HUES64 (cell line): ENCODE data around the gene BICD2.

Experiments
- H3K27ac ChIP-seq: 2 replicates; pipeline ENCODE4 v1.7.0; 2013; ENCODE audit warnings: low read depth, low read length, inconsistent platforms
- H3K27me3 ChIP-seq: 2 replicates; pipeline ENCODE4 v1.6.1; 2013; ENCODE audit warnings: mild to moderate bottlenecking, low read length; ENCODE audit not compliant: insufficient read depth
- H3K36me3 ChIP-seq: 2 replicates; pipeline ENCODE4 v1.6.1; 2013; ENCODE audit warnings: mild to moderate bottlenecking, low read length; ENCODE audit not compliant: insufficient read depth
- H3K4me1 ChIP-seq: 2 replicates; pipeline ENCODE4 v1.6.1; 2013; ENCODE audit warnings: mild to moderate bottlenecking, low read length, moderate library complexity; ENCODE audit not compliant: insufficient read depth
- H3K4me3 ChIP-seq: 2 replicates; pipeline ENCODE4 v1.5.1; 2013; ENCODE audit warnings: mild to moderate bottlenecking, low read length, moderate library complexity
- H3K9ac ChIP-seq: 2 replicates; pipeline ENCODE4 v1.6.1; 2013; ENCODE audit warnings: mild to moderate bottlenecking, low read depth, low read length
- H3K9me3 ChIP-seq: 2 replicates; pipeline ENCODE4 v1.6.1; 2013; ENCODE audit warnings: low read depth, low read length; ENCODE audit not compliant: insufficient read depth
- WGBS: fragments of 150-250, 120-280 bp; methylation state at CpG from one replicate; pipeline ENCODE4 v1.1.7; 2013; ENCODE audit warnings: missing lambda C conversion rate; 5-methylcytosine and 5-hydroxymethylcytosine counted together

Gene BICD2

GRCh38 chr9:92759446-92759845 lies 5.2 kb downstream of the BICD2 start:
- Histone ChIP-seq H3K4me3 (no peak overlapping the region), H3K27ac (no peak overlapping the region), H3K9ac (no peak overlapping the region), H3K9me3 (no peaks in the 10 kb centered on the region), H3K36me3 (no peaks in the 10 kb centered on the region), H3K27me3 (no peaks in the 10 kb centered on the region), H3K4me1 (peaks cover 17% of the 10 kb centered on the region; the same call in 1 of the 2 replicates)
- WGBS = 94% methylated on average over 1 of the region's 2 CpGs

DNA sequence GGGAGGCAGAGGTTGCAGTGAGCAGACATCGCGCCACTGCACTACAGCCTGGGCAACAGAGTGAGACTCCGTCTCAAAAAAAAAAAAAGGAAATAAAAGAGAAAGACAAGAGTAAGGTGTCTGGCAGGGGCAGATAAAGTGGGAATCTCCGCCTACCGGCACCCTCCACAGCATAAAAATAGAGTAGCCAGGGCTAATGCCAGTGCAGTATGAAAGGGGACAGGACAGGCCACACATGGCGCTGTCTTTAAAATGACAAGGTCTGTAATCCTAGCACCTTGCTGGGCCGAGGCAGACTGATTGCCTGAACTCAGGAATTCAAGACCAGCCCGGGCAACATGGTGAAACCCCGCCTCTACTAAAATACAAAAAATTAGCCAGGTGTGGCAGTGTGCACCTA lies 7.8 kb downstream of the BICD2 start:
- Histone ChIP-seq H3K9me3 (no peaks in the 10 kb centered on the region), H3K36me3 (no peaks in the 10 kb centered on the region), H3K27ac (no peak overlapping the region), H3K4me3 (no peak overlapping the region), H3K27me3 (no peaks in the 10 kb centered on the region), H3K4me1 (peaks cover 9% of the 10 kb centered on the region; the same call in 1 of the 2 replicates), H3K9ac (no peak overlapping the region)
- 93% methylated on average over 9 of the region's 9 CpGs for WGBS

- Histone ChIP-seq H3K4me1 (peaks cover 9% of the 10 kb centered on the region; the same call in 1 of the 2 replicates), H3K27ac (no peak overlapping the region), H3K4me3 (no peak overlapping the region), H3K36me3 (no peaks in the 10 kb centered on the region), H3K27me3 (no peaks in the 10 kb centered on the region), H3K9ac (no peak overlapping the region), H3K9me3 (no peaks in the 10 kb centered on the region)
- WGBS = 96% methylated on average over 11 of the region's 11 CpGs
Measured at GRCh38 chr9:92754091-92754745, 10.4 kb downstream of the BICD2 start.

DNA sequence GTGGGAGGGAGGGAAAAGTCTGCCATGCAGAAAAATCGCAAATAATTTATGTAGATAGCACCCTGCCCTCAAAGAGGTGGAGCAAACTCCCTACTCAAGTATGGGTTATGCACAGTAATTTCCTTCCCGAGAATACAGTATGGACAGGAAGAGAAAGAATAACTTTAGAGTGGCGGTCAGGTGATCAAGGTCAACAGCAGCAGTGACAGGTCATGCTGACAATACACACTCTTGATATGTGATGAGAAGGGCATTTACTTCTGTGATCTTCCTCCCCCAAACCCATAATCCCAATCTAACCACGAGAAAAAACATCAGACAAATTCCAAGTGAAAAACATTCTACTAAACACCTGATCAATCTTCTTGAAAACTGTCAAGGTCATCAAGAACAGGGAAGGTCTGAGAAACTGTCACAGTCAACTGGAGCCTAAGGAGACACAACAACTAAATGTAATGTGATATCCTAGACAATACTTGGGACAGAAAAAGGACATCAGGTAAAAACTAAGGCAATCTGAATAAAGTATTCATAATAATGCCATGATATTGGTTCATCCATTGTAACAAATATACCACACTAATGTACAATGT lies 11.7 kb downstream of the BICD2 start:
- H3K27ac ChIP-seq = no peak overlapping the region
- H3K4me1 ChIP-seq = peaks cover 14% of the 10 kb centered on the region
- H3K4me3 ChIP-seq = no peak overlapping the region
- 85% methylated on average over 4 of the region's 4 CpGs for WGBS
- H3K36me3 ChIP-seq = no peaks in the 10 kb centered on the region
- H3K9ac ChIP-seq = no peak overlapping the region
- H3K27me3 ChIP-seq = no peaks in the 10 kb centered on the region
- H3K9me3 ChIP-seq = no peaks in the 10 kb centered on the region

- H3K4me3 ChIP-seq = no peak overlapping the region
- no peak overlapping the region for H3K27ac ChIP-seq
- H3K4me1 ChIP-seq = peaks cover 15% of the 10 kb centered on the region
- no peaks in the 10 kb centered on the region for H3K36me3 ChIP-seq
- H3K9me3 ChIP-seq = no peaks in the 10 kb centered on the region
- WGBS = 87% methylated on average over 6 of the region's 6 CpGs
- no peaks in the 10 kb centered on the region for H3K27me3 ChIP-seq
- no peak overlapping the region for H3K9ac ChIP-seq
Measured at GRCh38 chr9:92749934-92750315, 14.7 kb downstream of the BICD2 start.

- no peak overlapping the region for H3K4me3 ChIP-seq
- no peak overlapping the region for H3K27ac ChIP-seq
- no peaks in the 10 kb centered on the region for H3K27me3 ChIP-seq
- no peaks in the 10 kb centered on the region for H3K9me3 ChIP-seq
- 90% methylated on average over 12 of the region's 12 CpGs for WGBS
- no peak overlapping the region for H3K9ac ChIP-seq
- H3K36me3 ChIP-seq = no peaks in the 10 kb centered on the region
- peaks cover 15% of the 10 kb centered on the region for H3K4me1 ChIP-seq
Measured at GRCh38 chr9:92749071-92749933, 15.3 kb downstream of the BICD2 start.

DNA sequence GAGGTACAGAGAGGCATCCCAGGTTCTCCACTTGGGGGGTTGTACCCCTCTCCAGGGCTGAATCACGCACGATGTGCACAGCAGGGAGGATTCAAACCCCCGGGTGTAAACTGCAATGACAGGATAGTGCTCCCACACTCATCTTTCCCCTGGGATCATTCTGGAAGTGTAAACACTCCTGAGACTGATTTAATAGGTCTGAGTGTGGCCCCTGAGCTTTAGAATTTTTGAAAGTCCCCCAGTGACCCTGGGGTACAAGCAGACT lies 16.5 kb downstream of the BICD2 start:
- Histone ChIP-seq H3K9ac (no peak overlapping the region), H3K27ac (no peak overlapping the region)
- WGBS = 84% methylated on average over 3 of the region's 3 CpGs

DNA sequence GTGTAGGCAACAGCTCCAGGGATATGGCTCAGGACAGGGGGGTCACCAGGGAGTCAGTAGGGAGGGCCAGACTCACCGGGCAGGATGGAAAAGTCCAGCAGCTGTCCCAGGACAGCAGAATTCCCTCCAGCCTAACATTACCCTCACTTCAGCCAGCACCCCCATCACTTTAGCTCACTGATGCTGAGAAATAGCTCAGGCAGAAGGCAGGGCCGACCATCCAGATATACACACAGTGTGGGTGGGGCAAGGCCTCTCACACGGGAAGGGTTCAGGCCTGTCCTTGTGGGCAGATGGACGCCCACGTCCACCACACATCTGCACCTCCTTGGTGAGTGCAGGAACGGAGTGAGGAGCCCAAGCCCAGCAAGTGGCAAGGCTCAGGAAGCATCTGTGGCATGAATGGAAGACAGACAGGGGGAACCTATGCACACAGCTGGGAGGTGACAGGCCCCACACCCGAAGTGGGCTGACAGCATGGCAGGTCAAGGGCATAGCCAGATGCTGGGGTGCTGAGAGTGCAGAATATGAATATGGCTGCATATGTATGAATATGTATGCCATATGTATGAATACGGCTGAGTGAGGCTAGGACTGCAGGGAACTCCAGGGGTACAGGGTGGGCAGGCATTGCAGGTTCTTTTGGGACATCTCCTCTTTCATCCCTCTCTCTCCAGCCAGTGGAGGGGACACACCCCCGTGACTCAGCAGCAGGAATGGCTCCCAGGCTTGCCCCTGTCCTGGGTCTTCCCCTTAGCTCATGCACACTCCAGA lies 17.0 kb downstream of the BICD2 start:
- Histone ChIP-seq H3K36me3 (no peaks in the 10 kb centered on the region), H3K4me3 (no peak overlapping the region), H3K27me3 (no peaks in the 10 kb centered on the region), H3K4me1 (peaks cover 15% of the 10 kb centered on the region), H3K9ac (no peak overlapping the region), H3K9me3 (no peaks in the 10 kb centered on the region), H3K27ac (no peak overlapping the region)
- WGBS = 93% methylated on average over 9 of the region's 9 CpGs

More for the DNA sequence above, 16.5 kb downstream of the BICD2 start:
- H3K27me3 ChIP-seq = no peaks in the 10 kb centered on the region
- H3K4me3 ChIP-seq = no peak overlapping the region
- no peaks in the 10 kb centered on the region for H3K9me3 ChIP-seq
- H3K36me3 ChIP-seq = no peaks in the 10 kb centered on the region
- H3K4me1 ChIP-seq = peaks cover 15% of the 10 kb centered on the region

- Histone ChIP-seq H3K27ac (no peak overlapping the region), H3K27me3 (no peaks in the 10 kb centered on the region), H3K36me3 (no peaks in the 10 kb centered on the region), H3K9me3 (no peaks in the 10 kb centered on the region), H3K9ac (no peak overlapping the region), H3K4me3 (no peak overlapping the region), H3K4me1 (peaks cover 15% of the 10 kb centered on the region)
- WGBS = 95% methylated on average over 14 of the region's 14 CpGs
Measured at GRCh38 chr9:92746567-92747458, 17.8 kb downstream of the BICD2 start.

DNA sequence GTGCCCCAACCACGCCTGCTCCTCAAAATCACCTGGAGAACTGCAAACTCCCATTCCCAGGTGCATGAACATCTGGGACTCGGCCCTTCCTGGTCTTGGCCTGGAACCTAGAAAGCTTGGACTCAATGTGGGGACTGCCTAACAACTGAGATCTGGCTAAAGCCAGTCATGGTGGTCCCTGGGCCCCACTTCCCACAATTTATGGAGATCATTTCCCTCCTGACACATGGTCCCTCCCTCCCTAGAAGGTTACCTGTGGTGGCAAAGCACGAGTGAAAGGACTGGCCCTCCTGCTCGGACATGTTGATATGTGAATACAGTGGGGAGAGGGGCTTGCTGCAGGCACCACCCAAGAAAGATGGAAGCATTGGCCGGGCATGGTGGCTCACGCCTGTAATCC lies 18.8 kb downstream of the BICD2 start:
- Histone ChIP-seq H3K4me1 (peaks cover 15% of the 10 kb centered on the region), H3K27me3 (no peaks in the 10 kb centered on the region), H3K9me3 (no peaks in the 10 kb centered on the region), H3K36me3 (no peaks in the 10 kb centered on the region), H3K4me3 (no peak overlapping the region), H3K9ac (no peak overlapping the region), H3K27ac (no peak overlapping the region)
- WGBS = 87% methylated on average over 6 of the region's 6 CpGs
